Endothelial cell of umbilical vein (primary cell): ENCODE measurements around the gene LITAF. TPM values are rescaled to one million over a fixed set of nuclear protein-coding genes. Genes with fewer than 3 reads are reported as not detected.

Source experiments
- BruUV-seq: library from RNA; stranded (reverse); fragments of 400-500 nt; replicated peaks from 2 replicates; lab custom pipeline; 2021; lab: Mats Ljungman, UMichigan
- CTCF ChIA-PET: fragments of 300-600, 350-600 bp; sonication (Branson Sonifier 250); formaldehyde crosslinking; loops from one replicate; lab custom pipeline; 2021; ENCODE audit warnings: antibody characterized with exemption, inconsistent platforms; lab: Charles Lee
- POLR2A ChIA-PET: fragments of 300-600, 350-600 bp; sonication (Branson Sonifier 250); formaldehyde crosslinking; loops from one replicate; lab custom pipeline; 2021; ENCODE audit warnings: antibody characterized with exemption, inconsistent platforms; lab: Charles Lee
- DNase-seq: peaks from one replicate; pipeline ENCODE4 v3.0.0-alpha.2; 2011; ENCODE audit warnings: low read depth, low spot score
- FAIRE-seq: peaks from 2 replicates; lab custom pipeline; 2011; peaks lifted over from hg19 to GRCh38; lab: Jason Lieb, UNC
- H2AFZ ChIP-seq: 2 replicates; pipeline ENCODE4 v1.6.0; 2012; ENCODE audit warnings: low read depth, low read length, control low read depth, inconsistent platforms
- H3K27ac ChIP-seq: 2 replicates; pipeline ENCODE4 v1.5.1; 2011; ENCODE audit warnings: low read depth, mild to moderate bottlenecking, control low read depth, low read length, moderate library complexity; ENCODE audit not compliant: insufficient read depth
- H3K27me3 ChIP-seq, 2 experiments: 2 replicates each; pipeline versions ENCODE4 v1.6.0 to v1.6.1; 2011; ENCODE audit warnings: low read length in 2 of 2, mixed read lengths in 1 of 2; ENCODE audit not compliant: control insufficient read depth in 2 of 2, insufficient read depth in 2 of 2
- H3K36me3 ChIP-seq, 2 experiments: 2 replicates in 1 of 2; 3 replicates in 1 of 2; pipeline ENCODE4 v1.5.1; 2011; ENCODE audit warnings: low read length in 2 of 2, mild to moderate bottlenecking in 1 of 2, moderate library complexity in 1 of 2; ENCODE audit not compliant: control insufficient read depth in 2 of 2, insufficient read depth in 2 of 2; ENCODE audit errors: extremely low read depth in 1 of 2
- H3K4me1 ChIP-seq: 3 replicates; pipeline ENCODE4 v1.5.1; 2011; ENCODE audit warnings: mild to moderate bottlenecking, low read length; ENCODE audit not compliant: control insufficient read depth, insufficient read depth; ENCODE audit errors: extremely low read depth
- H3K4me2 ChIP-seq: 2 replicates; pipeline ENCODE4 v1.6.1; 2011; ENCODE audit warnings: low read length, control low read depth, mixed read lengths; ENCODE audit not compliant: insufficient read depth
- H3K4me3 ChIP-seq, 3 experiments: fragments of 200-600 bp in 1 of 3; sonication (generic), shearing (Covaris generic) in 1 of 3; replicated peaks in 1 of 3; 2 replicates each; pipeline ENCODE4 v1.5.1; 2011 to 2016; ENCODE audit warnings: control low read depth in 3 of 3, low read length in 3 of 3, mild to moderate bottlenecking in 2 of 3, inconsistent platforms in 1 of 3, low read depth in 1 of 3, moderate library complexity in 1 of 3; ENCODE audit not compliant: insufficient read depth in 1 of 3
- H3K79me2 ChIP-seq: 2 replicates; pipeline ENCODE4 v1.6.0; 2012; ENCODE audit warnings: low read length, inconsistent platforms; ENCODE audit not compliant: control insufficient read depth, insufficient read depth
- H3K9ac ChIP-seq: replicated peaks from 2 replicates; pipeline ENCODE3; 2011; ENCODE audit warnings: low read length, control low read depth; ENCODE audit not compliant: insufficient read depth; ENCODE audit errors: extremely low read depth
- H3K9me1 ChIP-seq: replicated peaks from 3 replicates; pipeline ENCODE4 v1.6.0; 2011; ENCODE audit warnings: mild to moderate bottlenecking, low read length; ENCODE audit not compliant: control insufficient read depth, insufficient read depth; ENCODE audit errors: extremely low read depth
- H3K9me3 ChIP-seq: replicated peaks from 2 replicates; pipeline ENCODE4 v1.5.1; 2012; ENCODE audit warnings: low read length, inconsistent platforms; ENCODE audit not compliant: control insufficient read depth, insufficient read depth
- H4K20me1 ChIP-seq: replicated peaks from 2 replicates; pipeline ENCODE3; 2011; ENCODE audit warnings: mild to moderate bottlenecking, low read length; ENCODE audit not compliant: control insufficient read depth, insufficient read depth; ENCODE audit errors: extremely low read depth
- EZH2 ChIP-seq: IDR thresholded peaks from 2 replicates; pipeline ENCODE4 v1.6.1; 2012; ENCODE audit warnings: borderline replicate concordance, low read depth, mild to moderate bottlenecking, moderate library complexity, low read length, inconsistent platforms; ENCODE audit not compliant: severe bottlenecking
- FOS ChIP-seq: IDR thresholded peaks from 2 replicates; pipeline ENCODE4 v1.6.1; 2011; ENCODE audit warnings: mild to moderate bottlenecking, low read length, moderate library complexity, borderline replicate concordance; ENCODE audit not compliant: insufficient read depth
- GATA2 ChIP-seq: IDR thresholded peaks from 2 replicates; pipeline ENCODE4 v1.7.0; 2011; ENCODE audit warnings: low read depth, mild to moderate bottlenecking, moderate library complexity, mixed read lengths, low read length; ENCODE audit not compliant: insufficient read length, insufficient read depth
- JUN ChIP-seq: IDR thresholded peaks from 2 replicates; pipeline ENCODE4 v1.6.1; 2011; ENCODE audit warnings: borderline replicate concordance, low read depth; ENCODE audit not compliant: insufficient read length, insufficient read depth
- MYC ChIP-seq: IDR thresholded peaks from one replicate; pipeline ENCODE4 v1.6.1; 2011; ENCODE audit warnings: mild to moderate bottlenecking, low read depth, low read length
- POLR2A ChIP-seq: IDR thresholded peaks from 2 replicates; pipeline ENCODE4 v1.6.1; 2012; ENCODE audit warnings: low read depth, mild to moderate bottlenecking, control low read depth, low read length
- POLR2AphosphoS5 ChIP-seq: IDR thresholded peaks from 2 replicates; pipeline ENCODE4 v1.6.1; 2012; ENCODE audit warnings: low read depth, mild to moderate bottlenecking, control low read depth, low read length, moderate library complexity; ENCODE audit not compliant: insufficient read depth
- dilution Hi-C: fragments of 300-500 bp; cut with MboI; formaldehyde crosslinking; loops from one replicate; pipeline ENCODE4 v1.15.0; 2019; ENCODE audit warnings: low sequenced_read_pairs; ENCODE audit not compliant: extremely low pct_ligation_motif_present
- intact Hi-C: fragments of 100-400 bp; cut with micrococcal nuclease; formaldehyde crosslinking; loops from one replicate; pipeline ENCODE4 v1.10.0; 2022
- polyA plus RNA-seq, 4 experiments: library from polyadenylated mRNA; depleted of rRNA in 3 of 4; stranded (reverse) in 3 of 4; unstranded in 1 of 4; fragments of >200 nt; gene quantifications; 2 replicates each; pipeline versions ENCODE4 v1.2.1 to v1.2.3, GENCODE V29; 2011 to 2012; ENCODE audit warnings: missing spikeins in 1 of 4
- total RNA-seq: library from RNA; stranded (reverse); gene quantifications from 2 replicates; pipeline ENCODE4 v1.2.3, GENCODE V29; 2021
- TF ChIP-seq, protein P1 (sequence below): IDR thresholded peaks from 2 replicates; pipeline ENCODE4 v1.6.1; 2011; ENCODE audit not compliant: insufficient read depth, insufficient read length
- TF ChIP-seq, protein P2 (sequence below), 2 donors: IDR thresholded peaks; 1 replicate in 1 of 2; 2 replicates in 1 of 2; pipeline ENCODE4 v1.5.1; 2011; ENCODE audit warnings: low read length in 2 of 2, mild to moderate bottlenecking in 2 of 2, moderate library complexity in 2 of 2, control low read depth in 1 of 2, inconsistent platforms in 1 of 2, low read depth in 1 of 2; ENCODE audit not compliant: insufficient read depth in 1 of 2; ENCODE audit errors: extremely low read depth in 1 of 2

LITAF gene
- total and polyA plus RNA-seq, 2 donors (not counting 3 experiments of a cell fraction or from before 2014, with no cell fraction given): 15.2 to 27.2 TPM

DNA sequence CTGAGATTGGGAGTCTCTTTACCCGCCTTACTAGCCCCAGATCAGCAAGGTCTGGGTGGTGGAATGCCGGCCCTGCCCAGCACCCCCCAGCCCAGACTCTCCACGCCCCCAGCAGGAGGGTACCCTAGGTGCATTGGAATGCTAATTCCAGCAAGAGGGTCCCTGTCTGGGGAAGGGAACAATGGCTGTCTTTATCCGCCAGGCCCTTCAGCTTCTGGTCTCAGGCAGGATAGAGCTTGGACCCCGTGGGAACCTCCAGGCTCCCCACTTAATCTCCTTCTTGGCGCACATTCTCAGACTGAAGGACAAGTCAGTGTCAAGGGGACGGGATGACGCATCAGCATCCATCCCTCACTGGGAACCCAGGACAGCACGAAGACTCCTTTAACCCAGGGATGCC is 85.1 kb downstream of the LITAF start:
- Histone ChIP-seq H3K4me1 (peaks cover 15% of the 10 kb centered on the region), H3K4me3 (no peak overlapping the region), H3K9me1 (no peaks in the 10 kb centered on the region), H3K9ac (no peak overlapping the region), H3K9me3 (no peaks in the 10 kb centered on the region), H3K27ac (no peak overlapping the region), H3K79me2 (no peaks in the 10 kb centered on the region), H3K36me3 (no peaks in the 10 kb centered on the region), H3K27me3 (no peaks in the 10 kb centered on the region), H3K4me2 (no peak overlapping the region), H4K20me1 (no peaks in the 10 kb centered on the region), H2AFZ (no peak overlapping the region)
- POLR2A ChIA-PET: no interaction called here
- dilution Hi-C loops: no loop called here
- TF ChIP-seq, protein P1, sequence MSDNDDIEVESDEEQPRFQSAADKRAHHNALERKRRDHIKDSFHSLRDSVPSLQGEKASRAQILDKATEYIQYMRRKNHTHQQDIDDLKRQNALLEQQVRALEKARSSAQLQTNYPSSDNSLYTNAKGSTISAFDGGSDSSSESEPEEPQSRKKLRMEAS: no peak
- TF ChIP-seq FOS (no peak), POLR2A (no peak), JUN (no peak), EZH2 (no peak), GATA2 (no peak), POLR2AphosphoS5 (no peak), MYC (no peak)
- TF ChIP-seq, protein P2, sequence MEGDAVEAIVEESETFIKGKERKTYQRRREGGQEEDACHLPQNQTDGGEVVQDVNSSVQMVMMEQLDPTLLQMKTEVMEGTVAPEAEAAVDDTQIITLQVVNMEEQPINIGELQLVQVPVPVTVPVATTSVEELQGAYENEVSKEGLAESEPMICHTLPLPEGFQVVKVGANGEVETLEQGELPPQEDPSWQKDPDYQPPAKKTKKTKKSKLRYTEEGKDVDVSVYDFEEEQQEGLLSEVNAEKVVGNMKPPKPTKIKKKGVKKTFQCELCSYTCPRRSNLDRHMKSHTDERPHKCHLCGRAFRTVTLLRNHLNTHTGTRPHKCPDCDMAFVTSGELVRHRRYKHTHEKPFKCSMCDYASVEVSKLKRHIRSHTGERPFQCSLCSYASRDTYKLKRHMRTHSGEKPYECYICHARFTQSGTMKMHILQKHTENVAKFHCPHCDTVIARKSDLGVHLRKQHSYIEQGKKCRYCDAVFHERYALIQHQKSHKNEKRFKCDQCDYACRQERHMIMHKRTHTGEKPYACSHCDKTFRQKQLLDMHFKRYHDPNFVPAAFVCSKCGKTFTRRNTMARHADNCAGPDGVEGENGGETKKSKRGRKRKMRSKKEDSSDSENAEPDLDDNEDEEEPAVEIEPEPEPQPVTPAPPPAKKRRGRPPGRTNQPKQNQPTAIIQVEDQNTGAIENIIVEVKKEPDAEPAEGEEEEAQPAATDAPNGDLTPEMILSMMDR (IDR thresholded peaks at IDR 0.05; ENCODE audit: extremely low read depth in 1 of 2, insufficient read depth in 1 of 2, low read depth in 1 of 2, low read length in 2 of 2): no peak
- DNase-seq (no peak), FAIRE-seq (no peak)
- no TSS peak for BruUV-seq
- CTCF ChIA-PET: interaction anchor here (1.0 to 1.4 kb wide), 2 partner anchors 30 to 94 kb away, joined by 3 to 5 read pairs; no protein-coding TSS in a partner anchor
- intact Hi-C loops: no loop called here
